ENCODE results near the gene NKX2-1.

NKX2-1 gene

DNA sequence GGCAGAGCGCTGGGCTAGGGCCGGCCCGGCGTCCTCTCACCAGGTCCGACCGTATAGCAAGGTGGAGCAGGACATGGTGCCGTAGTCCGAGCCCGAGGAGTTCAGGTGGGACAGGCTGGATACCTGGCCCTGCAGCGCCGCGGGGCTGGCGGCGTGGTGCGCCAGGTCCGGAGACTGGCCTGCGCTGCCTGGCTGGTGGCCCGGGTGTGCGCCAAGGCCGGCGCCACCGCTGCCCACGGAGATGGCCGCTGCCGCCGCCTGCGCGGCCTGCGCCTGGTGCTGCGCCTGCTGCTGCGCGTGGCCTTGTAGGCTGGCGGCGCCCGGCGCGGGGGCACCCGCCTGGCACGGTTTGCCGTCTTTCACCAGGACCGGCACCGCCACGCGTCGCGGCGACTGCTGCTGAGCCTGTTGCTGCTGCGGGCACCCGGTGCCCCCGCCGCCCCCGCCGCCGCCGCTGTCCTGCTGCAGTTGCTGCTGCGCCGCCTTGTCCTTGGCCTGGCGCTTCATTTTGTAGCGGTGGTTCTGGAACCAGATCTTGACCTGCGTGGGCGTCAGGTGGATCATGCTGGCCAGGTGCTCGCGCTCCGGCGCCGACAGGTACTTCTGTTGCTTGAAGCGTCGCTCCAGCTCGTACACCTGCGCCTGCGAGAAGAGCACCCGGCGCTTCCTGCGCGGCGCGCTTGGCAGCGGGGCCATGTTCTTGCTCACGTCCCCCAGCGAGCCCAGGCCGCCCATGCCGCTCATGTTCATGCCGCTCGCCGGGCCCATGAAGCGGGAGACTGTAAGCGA lies 2.6 kb downstream of the NKX2-1 start:
- no peak for DNase-seq (ENCODE audit: low spot score)

DNA sequence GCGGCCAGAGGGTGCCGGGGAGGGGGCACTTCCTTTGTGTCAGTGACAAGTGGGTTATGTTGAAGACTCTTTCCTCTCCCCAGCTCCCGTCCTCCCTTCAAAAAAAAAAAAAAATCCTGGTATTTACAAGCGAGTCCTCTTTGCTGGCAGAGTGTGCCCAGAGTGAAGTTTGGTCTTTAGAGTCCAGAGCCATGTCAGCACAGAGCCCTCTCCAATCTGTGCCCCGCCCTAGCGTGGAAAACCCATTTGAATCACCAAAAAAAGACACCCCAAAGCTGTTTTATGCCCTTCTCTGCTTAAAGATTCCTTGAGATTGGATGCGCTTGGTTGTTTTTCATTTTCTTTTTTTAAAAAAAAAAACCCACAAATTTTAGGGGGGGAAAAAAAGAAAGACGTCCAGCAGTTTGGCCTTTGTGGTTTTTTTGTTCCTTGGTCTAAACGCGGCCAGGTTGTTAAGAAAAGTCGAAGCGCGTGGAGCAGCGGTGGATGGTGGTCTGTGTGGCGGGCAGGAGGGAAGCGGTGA lies 3.3 kb downstream of the NKX2-1 start:
- no peak for DNase-seq (ENCODE audit: low spot score)

DNA sequence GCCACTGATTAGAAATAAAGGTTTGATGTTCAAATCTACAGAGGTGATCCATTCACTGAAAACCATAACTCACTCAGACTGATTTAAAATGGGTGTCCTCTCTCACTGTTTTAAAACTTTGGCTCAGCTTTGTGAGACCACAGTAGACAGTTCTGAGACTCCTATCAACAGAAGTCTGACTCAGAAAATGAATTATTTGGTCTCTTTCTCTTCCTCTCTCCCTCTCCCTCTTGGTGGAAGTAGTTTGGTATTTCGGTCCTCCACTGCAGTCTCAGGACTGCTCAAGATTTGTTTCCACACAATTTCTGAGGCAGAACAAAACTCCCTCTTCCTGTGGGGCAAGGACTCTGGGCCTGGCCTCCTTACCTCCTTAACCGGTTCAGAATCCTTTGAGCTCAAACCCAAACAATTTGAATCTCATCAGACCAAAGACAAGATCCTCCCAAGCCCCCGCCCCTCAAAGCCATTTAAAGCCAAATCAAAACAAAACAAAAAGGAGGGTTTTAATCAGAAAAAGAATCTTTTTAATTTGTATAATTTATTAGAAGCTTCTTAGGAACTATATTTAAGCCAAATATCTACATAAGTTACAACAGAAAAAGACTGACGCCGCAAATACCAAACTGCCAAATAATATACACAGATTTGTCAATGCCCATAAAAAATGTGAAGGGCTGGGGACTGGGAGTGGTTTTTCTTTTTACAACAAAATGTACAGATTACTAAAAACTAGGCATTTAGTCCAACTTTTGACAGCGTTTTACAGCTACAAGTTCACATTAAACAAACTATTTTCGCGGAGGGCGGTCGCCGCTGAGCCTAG lies 3.9 kb downstream of the NKX2-1 start:
- no peak for DNase-seq (ENCODE audit: low spot score)

DNA sequence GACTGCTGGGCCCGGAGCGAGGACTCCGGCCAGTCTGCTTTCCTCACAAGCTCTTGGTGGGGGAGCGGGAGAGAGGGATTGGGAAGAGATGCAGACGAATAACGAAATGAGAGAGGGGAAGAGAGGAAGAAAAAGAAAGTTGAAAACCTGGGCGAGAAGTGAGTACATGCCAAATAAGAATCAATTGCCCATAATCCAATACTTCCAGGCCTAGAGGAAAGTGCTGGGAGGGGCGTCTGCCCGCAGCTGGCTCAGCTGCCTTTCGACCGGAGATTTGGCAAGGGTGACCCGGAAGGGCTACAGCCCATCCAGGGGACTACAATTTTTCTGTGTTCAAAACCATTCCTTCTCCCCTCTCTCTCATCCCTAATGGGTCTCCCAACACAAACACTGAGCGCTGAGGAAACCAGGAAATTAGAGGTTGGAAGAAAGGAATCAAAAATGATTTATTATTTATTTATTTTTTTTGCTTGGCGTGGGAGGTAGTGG lies 4.9 kb downstream of the NKX2-1 start:
- DNase-seq (ENCODE audit: low spot score) = no peak

DNA sequence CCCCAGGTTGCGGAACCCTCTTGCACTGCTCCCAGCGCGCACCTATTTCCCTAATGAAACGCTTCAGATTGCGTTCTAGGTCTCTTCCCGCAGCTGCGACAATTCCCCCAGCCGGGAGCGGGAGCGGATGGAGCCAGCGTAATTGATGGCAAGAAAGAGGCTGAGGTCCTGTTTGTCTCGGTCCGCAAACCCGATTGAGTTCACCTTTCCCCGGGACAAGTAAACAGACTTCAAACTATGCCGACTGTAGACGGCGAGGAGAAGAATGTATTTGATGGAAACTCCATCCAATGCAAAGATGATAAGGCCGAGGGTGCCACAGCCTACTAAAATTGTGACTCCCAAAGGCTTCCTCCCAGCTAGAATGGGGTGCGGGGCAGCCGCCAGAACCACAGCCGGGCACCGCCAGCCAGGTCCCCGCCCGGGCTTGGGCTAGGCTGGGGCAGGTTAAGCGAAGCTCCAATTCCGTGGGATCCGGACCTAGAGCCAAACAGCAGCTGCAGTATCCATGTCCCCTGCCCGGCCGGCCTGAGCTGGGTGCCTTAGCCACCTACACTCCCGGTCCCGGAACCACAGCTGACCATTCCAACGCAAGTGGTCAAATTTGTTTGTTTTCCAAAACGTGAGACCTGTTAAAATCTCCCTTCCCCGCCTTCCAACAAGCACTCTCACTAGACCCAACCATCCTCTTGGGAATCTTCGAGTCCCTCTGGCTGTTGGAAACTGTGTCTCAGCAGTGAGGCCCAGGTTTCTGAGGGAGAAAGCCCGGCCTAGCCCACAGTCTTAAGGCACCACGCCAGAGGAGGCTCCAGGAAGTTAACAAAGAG lies 5.5 kb downstream of the NKX2-1 start:
- no peak for DNase-seq (ENCODE audit: low spot score)

DNA sequence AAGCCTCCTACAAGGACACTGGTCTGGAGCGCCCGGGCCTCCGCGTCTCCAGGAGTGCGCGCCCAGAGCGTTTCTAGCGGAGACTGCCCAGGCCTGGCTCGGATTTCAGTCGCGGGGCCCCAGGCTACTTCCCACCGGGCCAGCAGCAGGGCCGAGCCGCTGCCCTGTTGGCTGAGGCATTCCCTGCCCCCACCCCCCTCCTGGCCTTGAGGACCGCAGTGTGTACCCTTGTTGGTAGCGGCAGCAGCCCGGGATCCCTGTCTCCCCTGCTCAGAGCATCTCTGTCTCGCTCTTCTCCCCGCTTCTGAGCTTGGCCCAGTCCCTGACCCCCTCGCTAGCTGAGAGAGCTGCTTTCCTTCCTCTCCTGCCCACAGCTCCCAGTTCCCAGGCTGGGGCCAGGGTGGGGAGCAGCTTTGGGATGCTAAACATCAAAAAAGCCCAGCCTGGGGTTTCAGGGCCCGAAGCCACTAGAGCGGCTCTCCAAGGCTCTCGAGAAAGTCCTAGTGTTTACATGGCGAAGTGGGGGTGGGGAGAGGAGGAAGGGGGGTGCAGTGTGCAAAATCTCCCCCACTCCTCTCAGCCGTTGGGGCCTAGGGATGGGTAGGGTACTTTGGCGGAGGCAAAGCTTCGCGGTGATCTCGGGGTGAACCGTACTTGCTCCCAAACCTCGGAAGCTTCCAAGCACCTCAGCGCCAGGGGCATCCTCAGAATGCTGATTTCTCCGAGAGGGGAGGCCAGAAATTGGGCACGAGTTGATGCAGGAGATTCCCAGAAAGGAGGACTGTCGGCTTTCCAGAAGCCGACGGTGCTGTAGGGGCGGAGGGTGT lies 6.4 kb downstream of the NKX2-1 start:
- DNase-seq (ENCODE audit: low spot score) = no peak

DNA sequence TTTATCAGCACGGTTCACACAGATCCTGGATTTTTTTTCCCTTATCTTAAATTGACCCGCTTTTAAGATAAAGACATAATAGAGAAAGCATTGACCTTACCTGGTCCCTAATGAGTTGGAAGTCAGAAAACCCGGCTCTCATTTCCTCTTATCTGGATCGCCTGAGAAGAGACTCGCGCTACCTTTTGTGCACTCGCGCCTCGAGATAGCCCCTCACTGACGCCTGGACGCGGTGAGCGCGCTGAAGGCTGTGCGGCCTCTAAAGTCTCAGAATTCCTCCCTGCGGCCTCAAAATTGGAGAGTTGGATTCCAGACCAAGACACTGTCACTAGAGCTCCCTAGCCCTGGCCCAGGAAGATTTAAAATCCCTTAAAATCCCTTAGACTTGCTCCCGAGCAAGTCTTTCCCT lies 7.0 kb downstream of the NKX2-1 start:
- no peak for DNase-seq (ENCODE audit: low spot score)

DNA sequence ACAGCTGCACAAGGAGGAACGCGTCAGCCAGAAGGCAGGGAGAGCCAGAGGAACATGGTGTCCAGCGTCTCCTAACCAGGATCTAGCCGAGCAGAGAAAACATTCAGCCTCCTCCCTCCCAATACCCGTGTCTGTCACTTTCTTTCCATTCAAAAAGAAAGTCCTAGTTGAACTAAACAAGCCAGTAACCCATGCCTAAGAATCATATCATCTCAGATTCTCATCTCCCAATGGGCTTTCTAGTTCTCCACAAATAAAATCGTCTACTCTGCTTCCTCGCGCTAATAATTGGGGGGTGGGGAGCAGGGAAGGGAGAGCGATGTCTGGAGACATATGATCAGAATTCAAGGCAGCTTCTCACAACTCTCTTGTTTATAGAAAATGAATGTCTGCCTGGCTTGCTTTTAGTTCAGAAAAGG lies 7.4 kb downstream of the NKX2-1 start:
- no peak for DNase-seq (ENCODE audit: low spot score)

DNA sequence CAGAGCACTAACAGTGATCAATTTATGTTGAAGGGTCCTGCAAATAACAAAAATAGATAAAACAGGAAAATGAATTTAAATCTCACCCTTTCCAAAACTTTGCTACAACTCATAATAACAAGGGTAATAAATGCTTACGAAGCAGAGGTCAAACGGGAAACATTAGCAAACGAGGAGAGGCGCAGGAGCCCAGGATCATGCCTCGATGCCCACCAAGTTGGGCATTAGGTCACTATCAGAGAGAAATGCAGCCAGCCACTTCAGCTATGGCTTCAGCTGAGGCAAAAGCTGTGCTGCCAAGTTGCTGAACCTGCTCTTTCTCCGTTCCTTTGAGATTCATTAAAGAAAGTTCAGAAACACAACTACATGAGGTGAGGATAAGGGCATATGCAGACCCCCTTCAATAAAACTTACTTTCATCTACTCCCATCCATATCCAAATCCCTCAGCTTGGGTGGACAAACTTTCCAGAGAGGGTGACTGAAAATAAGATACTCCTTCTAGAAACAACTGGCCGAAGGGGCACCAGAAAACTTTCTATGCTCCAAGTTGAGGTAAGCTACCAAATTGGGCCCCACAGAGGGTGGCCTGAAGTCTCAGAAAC lies 7.9 kb downstream of the NKX2-1 start:
- DNase-seq (ENCODE audit: low spot score) = no peak

DNA sequence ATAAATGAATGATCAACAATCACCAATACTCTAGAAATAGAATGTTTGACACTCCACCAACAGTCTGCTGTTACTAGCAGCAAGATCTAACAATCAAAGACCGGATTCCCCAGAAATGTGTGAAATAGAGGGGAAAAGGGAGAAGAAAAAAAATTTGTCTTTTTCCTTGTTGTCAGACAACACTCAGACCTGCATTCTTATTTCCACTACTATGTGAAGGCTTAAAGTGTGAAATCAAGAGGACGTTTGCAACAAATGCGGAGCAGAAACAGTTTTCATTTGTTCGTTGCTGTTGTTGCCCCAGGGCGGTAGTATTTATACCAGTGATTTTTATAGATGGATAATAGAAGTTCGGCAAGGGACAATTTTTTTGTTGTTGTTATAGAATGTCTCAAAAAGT lies 9.2 kb downstream of the NKX2-1 start:
- no peak for DNase-seq (ENCODE audit: low spot score)

DNA sequence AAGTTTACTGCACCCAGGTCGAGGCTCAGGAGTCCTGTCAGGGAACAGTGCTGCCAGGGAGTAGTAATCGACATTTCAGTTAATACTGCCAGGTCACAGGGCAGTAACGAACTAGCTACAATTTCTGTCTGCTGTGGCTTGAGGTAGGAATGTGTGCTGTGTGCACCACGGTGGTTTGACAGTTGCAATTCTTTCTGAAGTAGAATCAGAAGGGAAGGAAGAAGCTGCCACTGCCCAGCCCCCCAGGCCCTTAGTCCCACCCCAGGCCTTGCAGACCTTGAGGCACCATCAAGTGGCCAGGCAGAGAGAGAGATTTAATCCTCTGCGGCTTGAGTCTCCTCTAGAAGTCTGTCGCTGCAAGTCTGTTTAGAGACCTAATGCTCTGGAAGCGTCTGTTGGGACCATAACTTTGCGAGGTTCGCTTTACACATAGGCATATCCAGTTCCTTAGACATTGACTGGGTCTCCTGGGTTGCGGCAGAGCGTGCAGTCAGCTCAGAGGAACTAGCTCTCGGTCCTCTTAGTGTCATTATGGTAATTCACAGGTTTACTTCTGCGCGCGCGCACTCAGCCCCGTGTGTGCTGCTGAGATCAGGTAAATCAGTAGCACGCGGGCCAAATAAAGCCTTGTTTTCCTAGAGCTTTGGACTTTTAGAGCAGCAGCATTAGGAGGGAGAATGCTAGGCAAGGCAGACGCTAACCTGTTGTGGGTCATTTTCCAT lies 9.8 kb downstream of the NKX2-1 start:
- no peak for DNase-seq (ENCODE audit: low spot score)

DNA sequence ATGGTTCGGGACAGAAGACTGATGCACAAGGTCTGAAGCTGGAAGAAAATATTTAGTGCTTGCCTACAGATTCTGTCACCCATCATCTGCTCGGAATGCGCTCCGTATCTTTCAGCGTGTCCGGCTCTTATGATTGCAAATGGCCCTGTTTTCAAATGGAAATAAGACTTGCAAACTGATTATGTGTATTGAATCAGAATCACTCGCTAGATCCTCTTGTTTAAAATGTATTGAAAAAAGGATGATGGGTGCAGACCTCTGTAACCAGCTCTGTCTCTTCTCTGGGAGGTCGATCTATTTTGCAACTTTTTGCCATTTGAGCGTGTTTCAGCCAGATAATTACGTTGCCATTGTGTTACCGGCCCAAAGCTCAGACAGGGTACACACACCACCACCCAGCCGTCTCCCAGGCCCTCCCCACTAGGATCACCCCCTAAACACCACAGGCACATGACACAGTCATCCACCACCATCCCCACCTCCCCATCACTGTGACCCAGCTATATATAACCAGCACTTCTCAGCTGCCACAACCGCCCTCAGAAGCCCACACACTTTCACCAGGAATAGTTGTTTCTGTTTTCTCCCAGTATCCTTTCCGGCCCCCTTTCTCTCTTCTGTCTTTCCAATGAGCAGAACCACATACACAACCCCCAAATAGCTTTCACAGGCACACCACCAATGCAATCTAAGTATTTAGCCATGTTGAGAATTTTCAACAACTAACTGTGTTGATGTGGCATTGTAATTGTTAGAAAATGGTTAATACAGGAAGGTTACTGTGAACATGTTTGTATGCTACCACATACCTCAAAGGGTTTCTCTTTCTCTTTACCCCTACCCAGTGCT lies 10.7 kb downstream of the NKX2-1 start:
- no peak for DNase-seq (ENCODE audit: low spot score)

DNA sequence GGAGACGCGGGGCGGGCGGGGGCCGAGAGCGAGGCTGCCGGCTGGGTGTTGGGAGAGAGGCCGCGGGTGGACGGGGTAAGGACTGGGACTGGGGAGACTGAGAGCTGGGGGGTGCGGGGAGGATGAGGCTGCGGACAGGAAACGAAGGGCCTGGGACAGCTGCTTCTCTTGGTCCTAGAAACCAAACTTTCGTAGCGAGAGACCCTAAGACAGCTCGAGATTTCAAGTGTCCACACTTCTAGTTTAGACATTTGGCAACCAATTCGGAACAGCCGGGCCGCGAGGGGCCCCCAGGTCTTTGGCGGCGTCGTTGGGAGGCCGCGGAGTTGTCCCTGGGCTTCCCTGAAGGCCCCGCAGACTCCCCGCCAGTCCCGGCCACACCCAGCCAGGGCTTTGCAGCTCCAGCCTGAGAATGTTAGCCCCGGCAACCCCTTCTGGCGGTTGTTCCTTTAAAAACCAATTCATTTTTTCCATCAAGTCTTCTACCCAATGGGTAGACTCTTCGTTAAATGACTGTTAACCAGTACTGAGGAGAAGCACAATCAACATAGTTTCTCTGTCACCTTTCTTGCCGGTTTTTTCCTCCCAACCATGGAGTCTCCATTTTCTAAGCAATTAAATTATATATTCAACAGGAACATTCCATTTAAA lies 11.5 kb downstream of the NKX2-1 start:
- DNase-seq (ENCODE audit: low spot score) = peak; percentile 5

DNA sequence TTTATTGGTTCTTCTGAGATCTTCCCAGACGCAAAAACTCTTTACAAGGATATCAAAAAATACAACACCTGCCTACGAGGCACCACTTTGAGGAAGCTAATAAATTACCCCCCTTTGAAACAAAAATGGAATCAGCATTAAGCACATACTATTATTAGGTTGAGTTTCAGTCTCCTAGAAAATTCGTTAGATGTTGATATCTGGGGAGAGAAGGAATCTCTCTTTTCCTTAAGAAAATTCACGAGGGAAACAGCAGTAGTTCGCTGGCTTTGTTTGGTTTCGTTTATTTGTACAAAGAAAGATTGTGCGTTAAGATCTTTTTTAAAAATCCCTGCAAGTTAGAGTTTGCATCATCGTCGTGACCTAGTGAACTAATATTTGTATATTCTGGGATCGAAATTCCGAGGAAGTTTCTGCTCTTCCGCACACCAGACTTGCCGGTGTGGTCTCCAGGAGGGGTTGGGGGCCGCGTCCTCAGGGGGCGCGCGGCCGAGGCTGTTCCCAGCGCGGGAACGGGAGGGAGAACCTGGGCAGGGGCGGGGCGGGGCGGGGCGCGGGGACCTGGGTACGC lies 12.1 kb downstream of the NKX2-1 start:
- DNase-seq (ENCODE audit: low spot score) = no peak

DNA sequence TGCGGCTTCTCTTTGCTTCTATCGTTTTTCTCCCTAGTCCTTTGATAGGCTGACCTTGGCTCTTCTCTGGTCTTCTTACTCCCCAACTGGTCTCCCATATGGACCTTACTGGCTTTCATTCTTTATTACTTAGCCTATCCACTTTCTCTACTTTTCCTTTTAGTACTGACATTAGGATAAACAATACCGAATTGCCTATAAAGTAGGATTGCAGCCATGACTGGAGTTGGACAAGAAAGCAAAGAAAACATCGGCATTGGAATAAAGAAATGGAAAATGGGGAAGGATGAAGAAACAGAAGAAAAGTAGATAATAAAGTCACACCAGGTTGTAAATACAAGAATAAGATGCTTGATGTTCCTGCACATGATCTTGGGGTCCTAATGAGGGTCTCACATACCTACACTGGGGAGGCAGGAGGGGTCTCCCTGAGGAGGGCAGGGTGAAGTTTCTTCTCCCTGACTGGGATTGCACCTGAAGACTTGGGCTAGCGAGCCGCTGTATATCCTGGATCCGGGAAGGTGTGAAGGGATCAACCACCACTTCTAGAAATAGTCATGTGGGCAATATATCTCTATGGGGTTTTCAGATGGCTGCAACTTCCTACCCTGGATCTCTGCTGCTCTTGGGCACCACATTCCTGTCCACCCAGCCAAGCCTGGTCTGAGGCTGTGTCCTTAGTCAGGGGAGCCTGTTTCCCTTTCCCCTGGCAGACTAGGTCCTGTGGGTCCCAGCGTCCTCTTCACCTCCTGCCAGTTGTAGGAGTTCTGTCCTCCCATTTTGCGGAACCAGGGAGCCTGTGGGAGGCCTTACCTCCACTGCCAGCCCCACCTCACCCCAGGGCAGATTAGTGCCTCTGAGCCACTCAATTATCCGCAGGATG lies 13.1 kb downstream of the NKX2-1 start:
- DNase-seq (ENCODE audit: low spot score) = no peak

DNA sequence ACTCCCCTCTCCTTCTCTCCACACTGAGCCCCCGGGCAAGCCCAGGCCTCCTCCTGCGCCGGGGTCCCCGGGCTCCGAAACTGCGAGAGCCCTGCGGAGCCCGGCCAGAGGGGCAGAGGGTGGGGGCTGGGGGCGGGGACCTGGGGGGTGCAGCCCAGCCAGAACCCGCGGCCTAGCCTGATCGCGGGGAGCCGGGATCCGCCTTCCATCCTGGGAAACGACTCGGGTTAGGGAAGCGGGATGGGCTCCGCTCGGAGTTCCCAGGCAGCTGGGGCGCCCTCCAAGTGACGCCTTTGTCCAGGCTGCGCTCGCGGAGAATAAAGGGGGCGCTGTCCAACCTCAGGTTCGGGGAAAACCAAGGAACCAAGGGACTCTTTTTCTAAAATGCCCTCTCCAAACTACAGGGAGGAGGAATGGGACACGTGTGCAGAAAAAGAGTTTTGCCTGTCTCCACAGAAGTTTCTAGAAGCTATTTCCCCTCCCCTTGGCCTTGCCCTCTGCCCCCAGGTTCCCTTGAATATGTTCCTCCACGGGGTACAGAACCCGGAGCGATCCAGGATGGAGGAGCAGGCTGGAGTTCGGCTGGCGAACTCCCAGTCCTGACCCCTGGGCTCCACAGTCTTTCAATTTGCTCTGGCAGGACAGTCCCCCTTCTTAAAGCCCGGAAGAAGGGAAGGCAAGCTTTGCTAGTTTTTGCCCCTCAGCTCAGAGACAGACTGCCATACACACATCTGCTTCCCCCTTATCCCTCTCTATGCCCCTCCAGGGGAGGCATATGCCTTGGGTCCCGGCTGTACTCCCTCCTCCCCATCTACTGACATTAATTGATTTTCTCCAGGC lies 13.9 kb downstream of the NKX2-1 start:
- no peak for DNase-seq (ENCODE audit: low spot score)
